Spleen (tissue), 7 donors: ENCODE results near the gene EZR.

Experiments
- POLR2AphosphoS5 ChIP-seq, 3 donors: sonication (generic); formaldehyde crosslinking; IDR thresholded peaks; one replicate each; pipeline ENCODE4 v1.5.1; 2017; ENCODE audit warnings: antibody characterized with exemption in 3 of 3
- TF ChIP-seq, protein P1 (sequence below), 11 experiments: fragments of 200-600 bp in 7 of 11; fragments of 450-650 bp in 4 of 11; sonication (generic) in 4 of 11; IDR thresholded peaks in 8 of 11; conservative IDR thresholded peaks in 3 of 11; 1 replicate in 7 of 11; 2 replicates in 4 of 11; pipeline versions ENCODE4 v1.4.0 to v1.8.0; 2016 to 2021; ENCODE audit warnings: antibody characterized with exemption in 11 of 11, inconsistent platforms in 4 of 11, mild to moderate bottlenecking in 1 of 11
- donor health status: DM: no; HTN: no; CAD: no; lungs with moderate emphysema.
- donor health status: DM: no; HTN: no; CAD: no.
- donor health status: DM: no; HTN: no; CAD: no.

DNA sequence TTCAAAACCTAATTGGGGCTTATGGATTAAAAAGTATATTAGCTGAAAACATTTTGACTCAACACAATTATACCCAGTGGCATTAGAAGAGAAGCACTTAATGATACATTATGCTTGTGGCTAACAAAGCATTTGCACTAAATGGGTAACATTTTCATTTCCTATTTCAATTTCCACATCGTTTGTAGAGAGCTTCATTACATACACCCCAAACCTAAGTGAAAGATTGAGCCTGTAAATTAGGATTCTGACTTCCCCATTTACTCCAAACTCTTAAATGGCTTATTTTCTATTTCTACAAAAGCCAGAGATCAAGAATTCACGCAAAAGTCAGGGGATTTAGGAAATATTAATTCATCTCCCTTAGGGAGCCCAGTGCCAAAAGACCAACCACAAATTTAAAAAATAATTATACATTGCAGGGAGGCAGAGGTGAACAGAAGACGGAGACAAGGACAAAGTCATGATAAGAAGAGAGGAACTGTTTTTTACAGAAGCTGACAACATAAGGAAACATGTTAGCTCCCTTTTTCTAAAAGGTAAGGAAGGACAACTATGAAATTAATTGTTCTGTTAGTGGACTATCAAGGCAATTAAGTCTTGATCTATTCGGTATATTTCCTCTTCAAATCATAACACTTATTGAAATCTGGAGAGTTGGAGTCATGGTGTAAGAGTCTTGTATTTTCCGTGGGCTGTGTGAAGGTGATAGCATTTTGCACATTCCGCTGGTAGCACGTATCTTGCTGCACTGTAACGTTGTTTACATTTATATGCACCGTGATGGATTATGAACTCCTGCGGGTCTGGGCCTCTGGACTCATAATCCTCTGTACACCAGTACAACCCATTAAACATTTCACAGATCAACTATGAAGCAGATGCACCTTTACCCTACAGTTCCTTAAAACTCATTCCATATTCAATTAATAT lies 24.8 kb upstream of the EZR start:
- TF ChIP-seq, protein P1, sequence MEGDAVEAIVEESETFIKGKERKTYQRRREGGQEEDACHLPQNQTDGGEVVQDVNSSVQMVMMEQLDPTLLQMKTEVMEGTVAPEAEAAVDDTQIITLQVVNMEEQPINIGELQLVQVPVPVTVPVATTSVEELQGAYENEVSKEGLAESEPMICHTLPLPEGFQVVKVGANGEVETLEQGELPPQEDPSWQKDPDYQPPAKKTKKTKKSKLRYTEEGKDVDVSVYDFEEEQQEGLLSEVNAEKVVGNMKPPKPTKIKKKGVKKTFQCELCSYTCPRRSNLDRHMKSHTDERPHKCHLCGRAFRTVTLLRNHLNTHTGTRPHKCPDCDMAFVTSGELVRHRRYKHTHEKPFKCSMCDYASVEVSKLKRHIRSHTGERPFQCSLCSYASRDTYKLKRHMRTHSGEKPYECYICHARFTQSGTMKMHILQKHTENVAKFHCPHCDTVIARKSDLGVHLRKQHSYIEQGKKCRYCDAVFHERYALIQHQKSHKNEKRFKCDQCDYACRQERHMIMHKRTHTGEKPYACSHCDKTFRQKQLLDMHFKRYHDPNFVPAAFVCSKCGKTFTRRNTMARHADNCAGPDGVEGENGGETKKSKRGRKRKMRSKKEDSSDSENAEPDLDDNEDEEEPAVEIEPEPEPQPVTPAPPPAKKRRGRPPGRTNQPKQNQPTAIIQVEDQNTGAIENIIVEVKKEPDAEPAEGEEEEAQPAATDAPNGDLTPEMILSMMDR (IDR thresholded peaks at IDR 0.05 in 8 of 11, conservative IDR thresholded peaks at IDR 0.05 in 3 of 11) = no peak
- no peak for TF ChIP-seq POLR2AphosphoS5 (IDR thresholded peaks at IDR 0.05)
